Nephron (organoid): ENCODE data around the gene PPFIBP1.

Experiments used
- H3K27ac Mint-ChIP-seq, 3 experiments: 2 replicates each; pipeline ENCODE4 v1.8.0; 2020; ENCODE audit warnings: mixed read lengths in 3 of 3, mild to moderate bottlenecking in 2 of 3, moderate library complexity in 1 of 3
- H3K27me3 Mint-ChIP-seq: 2 replicates; pipeline ENCODE4 v1.8.0; 2021; ENCODE audit warnings: low read depth, mild to moderate bottlenecking, moderate library complexity, mixed read lengths
- H3K36me3 Mint-ChIP-seq: 2 replicates; pipeline ENCODE4 v1.8.0; 2020; ENCODE audit warnings: low read depth, mixed read lengths
- H3K4me1 Mint-ChIP-seq: 2 replicates; pipeline ENCODE4 v1.8.0; 2020; ENCODE audit warnings: mixed read lengths
- H3K4me3 Mint-ChIP-seq, 3 experiments: 2 replicates each; pipeline ENCODE4 v1.8.0; 2020; ENCODE audit warnings: mild to moderate bottlenecking in 3 of 3, mixed read lengths in 3 of 3, moderate library complexity in 2 of 3
- H3K9me3 Mint-ChIP-seq: 2 replicates; pipeline ENCODE4 v1.8.0; 2020; ENCODE audit warnings: mixed read lengths
- TF ChIP-seq, protein P1 (sequence below), 3 experiments: fragments of 200-600 bp; sonication (generic); IDR thresholded peaks; one replicate each; pipeline ENCODE4 v1.5.0; 2021; ENCODE audit warnings: antibody characterized with exemption in 3 of 3; ENCODE audit not compliant: unreplicated experiment in 3 of 3

Gene PPFIBP1

DNA sequence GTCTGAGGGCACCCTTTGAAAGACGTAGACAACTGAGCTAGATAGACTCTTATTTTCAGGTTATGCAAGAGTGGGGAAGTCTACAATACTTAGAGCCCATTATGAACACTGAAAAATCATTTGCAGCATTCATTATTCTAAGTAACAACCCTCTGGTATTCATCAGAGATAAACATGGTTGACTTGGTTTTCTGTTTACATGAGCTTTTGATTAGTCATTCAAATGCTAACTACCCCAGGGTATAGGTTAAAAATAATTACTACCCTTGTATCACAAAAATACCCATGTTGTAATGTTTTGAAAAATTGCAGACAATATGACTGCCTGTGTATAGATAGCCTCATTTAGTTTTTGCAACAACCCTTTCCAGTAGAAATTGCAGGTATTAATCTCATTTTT lies 78.5 kb downstream of the PPFIBP1 start:
- Mint-ChIP-seq H3K27me3 (no peaks in the 10 kb centered on the region), H3K9me3 (peaks cover 11% of the 10 kb centered on the region), H3K4me3 (no peak overlapping the region), H3K4me1 (peaks cover 57% of the 10 kb centered on the region), H3K27ac (no peak overlapping the region), H3K36me3 (peaks cover 20% of the 10 kb centered on the region)
- TF ChIP-seq, protein P1, sequence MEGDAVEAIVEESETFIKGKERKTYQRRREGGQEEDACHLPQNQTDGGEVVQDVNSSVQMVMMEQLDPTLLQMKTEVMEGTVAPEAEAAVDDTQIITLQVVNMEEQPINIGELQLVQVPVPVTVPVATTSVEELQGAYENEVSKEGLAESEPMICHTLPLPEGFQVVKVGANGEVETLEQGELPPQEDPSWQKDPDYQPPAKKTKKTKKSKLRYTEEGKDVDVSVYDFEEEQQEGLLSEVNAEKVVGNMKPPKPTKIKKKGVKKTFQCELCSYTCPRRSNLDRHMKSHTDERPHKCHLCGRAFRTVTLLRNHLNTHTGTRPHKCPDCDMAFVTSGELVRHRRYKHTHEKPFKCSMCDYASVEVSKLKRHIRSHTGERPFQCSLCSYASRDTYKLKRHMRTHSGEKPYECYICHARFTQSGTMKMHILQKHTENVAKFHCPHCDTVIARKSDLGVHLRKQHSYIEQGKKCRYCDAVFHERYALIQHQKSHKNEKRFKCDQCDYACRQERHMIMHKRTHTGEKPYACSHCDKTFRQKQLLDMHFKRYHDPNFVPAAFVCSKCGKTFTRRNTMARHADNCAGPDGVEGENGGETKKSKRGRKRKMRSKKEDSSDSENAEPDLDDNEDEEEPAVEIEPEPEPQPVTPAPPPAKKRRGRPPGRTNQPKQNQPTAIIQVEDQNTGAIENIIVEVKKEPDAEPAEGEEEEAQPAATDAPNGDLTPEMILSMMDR (IDR thresholded peaks at IDR 0.05; ENCODE audit: unreplicated experiment in 3 of 3), result no peak

DNA sequence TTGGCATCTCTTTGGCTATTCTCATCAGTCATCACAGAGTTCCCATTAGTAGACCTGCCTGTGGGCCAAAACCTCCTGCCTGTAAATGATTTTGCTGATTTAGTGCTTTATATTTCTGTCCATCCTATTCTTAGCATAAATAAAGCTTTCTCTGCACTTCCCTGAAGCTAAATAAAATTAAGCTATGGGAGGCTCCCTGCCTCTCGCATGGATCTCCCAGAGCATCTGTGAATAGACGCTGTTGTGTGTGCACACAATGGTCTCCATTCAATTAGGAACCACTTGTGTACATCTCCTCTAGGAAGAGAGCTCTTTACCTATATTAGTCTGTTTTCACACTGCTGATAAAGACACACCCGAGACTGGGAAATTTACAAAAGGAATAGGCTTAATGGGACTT lies 80.4 kb downstream of the PPFIBP1 start:
- Mint-ChIP-seq H3K4me1 (peaks cover 62% of the 10 kb centered on the region), H3K27ac (peak overlapping the region in 1 of 3 experiments; percentile 14), H3K4me3 (no peak overlapping the region), H3K9me3 (peaks cover 11% of the 10 kb centered on the region), H3K36me3 (peaks cover 11% of the 10 kb centered on the region), H3K27me3 (no peaks in the 10 kb centered on the region)
- TF ChIP-seq, protein P1 (IDR thresholded peaks at IDR 0.05; ENCODE audit: unreplicated experiment in 3 of 3), result no peak

DNA sequence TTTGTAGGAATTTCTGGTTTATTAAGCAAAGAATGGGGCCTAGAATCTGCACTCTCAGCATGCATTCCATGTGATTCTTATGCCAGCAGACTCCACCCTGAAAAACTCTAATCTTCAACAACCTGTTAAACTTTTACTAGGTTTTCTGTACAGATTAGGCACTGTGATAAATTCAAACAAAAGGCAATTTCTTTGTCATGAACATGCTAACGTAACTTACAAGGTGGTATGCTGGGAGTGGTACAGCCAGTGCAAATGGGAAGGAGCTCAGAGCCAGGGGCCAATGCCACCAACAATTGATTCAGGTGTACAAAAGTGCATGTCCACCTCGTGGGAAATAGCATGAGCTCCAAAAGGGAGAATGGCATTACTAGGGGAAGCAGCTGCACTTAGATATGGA lies 83.0 kb downstream of the PPFIBP1 start:
- peak overlapping the region; percentile 72 to 90 (median 83) for H3K27ac Mint-ChIP-seq
- no peaks in the 10 kb centered on the region for H3K27me3 Mint-ChIP-seq
- H3K36me3 Mint-ChIP-seq, result peaks cover 11% of the 10 kb centered on the region
- H3K4me1 Mint-ChIP-seq, result peaks cover 77% of the 10 kb centered on the region
- peaks cover 11% of the 10 kb centered on the region for H3K9me3 Mint-ChIP-seq
- TF ChIP-seq, protein P1 (IDR thresholded peaks at IDR 0.05; ENCODE audit: unreplicated experiment in 3 of 3), result no peak
- H3K4me3 Mint-ChIP-seq, result no peak overlapping the region

DNA sequence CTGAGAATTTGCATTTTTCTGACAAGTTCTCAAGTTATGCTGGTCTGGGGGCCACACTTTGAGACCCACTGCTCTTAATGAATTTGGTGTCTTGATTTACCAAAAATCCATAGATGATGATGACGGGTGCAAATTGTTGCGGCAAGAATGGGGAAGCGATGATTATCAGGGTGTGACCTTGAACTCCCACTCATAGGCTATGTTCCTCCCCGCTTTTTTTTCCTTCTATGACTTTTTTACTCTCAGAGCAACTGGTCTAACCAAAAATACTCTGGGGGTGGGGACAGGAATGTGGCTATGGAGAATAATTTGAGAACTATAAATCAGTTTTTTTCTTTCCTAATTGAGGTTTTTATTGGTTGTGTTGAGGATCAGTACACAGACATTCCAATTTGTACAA lies 83.6 kb downstream of the PPFIBP1 start:
- Mint-ChIP-seq H3K27ac (peak overlapping the region; percentile 72 to 90 (median 83)), H3K4me1 (peaks cover 79% of the 10 kb centered on the region), H3K27me3 (no peaks in the 10 kb centered on the region), H3K9me3 (peaks cover 11% of the 10 kb centered on the region), H3K36me3 (peaks cover 11% of the 10 kb centered on the region), H3K4me3 (no peak overlapping the region)
- TF ChIP-seq, protein P1 (IDR thresholded peaks at IDR 0.05; ENCODE audit: unreplicated experiment in 3 of 3), result no peak

DNA sequence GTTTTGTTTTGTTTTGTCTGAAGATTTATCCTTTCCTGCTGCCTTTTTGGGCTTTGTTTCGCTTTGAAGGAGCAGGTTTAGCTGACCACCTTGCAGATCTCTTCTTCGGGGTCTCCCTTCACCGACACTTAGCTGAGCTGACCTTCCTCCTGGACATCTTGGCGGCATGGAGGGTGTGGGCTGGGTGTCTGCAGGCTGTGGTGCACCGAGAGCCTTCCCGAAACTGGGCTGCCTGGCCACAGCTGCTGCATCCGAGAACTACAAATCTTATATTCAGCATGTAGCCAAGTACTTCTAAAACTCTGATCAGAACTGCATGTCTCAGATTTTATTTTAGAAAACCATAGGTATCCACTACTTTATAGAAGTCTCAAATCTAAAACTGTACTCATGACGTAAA lies 84.9 kb downstream of the PPFIBP1 start:
- H3K36me3 Mint-ChIP-seq, result peaks cover 7% of the 10 kb centered on the region
- H3K27ac Mint-ChIP-seq, result peak overlapping the region; percentile 83 to 94 (median 90)
- no peaks in the 10 kb centered on the region for H3K27me3 Mint-ChIP-seq
- peak overlapping the region in 2 of 3 experiments; percentile 74 to 78 for H3K4me3 Mint-ChIP-seq
- peaks cover 5% of the 10 kb centered on the region for H3K9me3 Mint-ChIP-seq
- TF ChIP-seq, protein P1 (IDR thresholded peaks at IDR 0.05; ENCODE audit: unreplicated experiment in 3 of 3), result no peak
- H3K4me1 Mint-ChIP-seq, result peaks cover 71% of the 10 kb centered on the region

DNA sequence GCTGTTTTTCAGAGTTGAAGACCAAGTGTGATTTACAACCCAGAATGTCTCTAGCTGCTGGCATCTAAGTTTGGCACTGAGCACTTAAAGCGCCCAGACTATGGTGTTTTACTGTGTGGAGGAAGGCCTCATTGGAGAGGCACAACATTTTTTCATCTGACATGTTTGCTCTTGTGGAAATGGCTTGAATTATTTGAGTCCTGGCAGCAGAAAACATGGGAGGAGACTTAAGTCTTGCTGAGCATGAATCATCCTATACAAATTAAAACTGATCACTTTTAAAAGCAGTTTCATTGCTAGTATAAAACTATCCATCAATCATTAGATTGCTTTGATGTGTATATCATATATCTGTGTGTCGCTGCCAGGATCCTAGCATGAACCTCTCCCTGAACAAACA lies 86.4 kb downstream of the PPFIBP1 start:
- TF ChIP-seq, protein P1 (IDR thresholded peaks at IDR 0.05; ENCODE audit: unreplicated experiment in 3 of 3), result no peak
- Mint-ChIP-seq H3K4me1 (peaks cover 78% of the 10 kb centered on the region), H3K4me3 (peak overlapping the region in 1 of 3 experiments; percentile 22), H3K27me3 (no peaks in the 10 kb centered on the region), H3K9me3 (no peaks in the 10 kb centered on the region), H3K36me3 (no peaks in the 10 kb centered on the region), H3K27ac (peak overlapping the region; percentile 73 to 90 (median 83))
